Smooth muscle cell (in vitro differentiated cells): Measurements from ENCODE around the gene DOP1B. TPM values are rescaled to one million over a fixed set of nuclear protein-coding genes. Genes with fewer than 3 reads are reported as not detected.

Experiments used
- DNase-seq: peaks from one replicate; lab custom pipeline; 2025; ENCODE audit not compliant: unreplicated experiment; lab: John Stamatoyannopoulos, UW
- H2AFZ ChIP-seq: fragments of 200-600 bp; sonication (generic); 2 replicates; pipeline ENCODE4 v1.6.0; 2016; ENCODE audit warnings: antibody characterized with exemption, low read depth, mild to moderate bottlenecking
- H3F3A ChIP-seq: fragments of 200-600 bp; sonication (generic); 2 replicates; pipeline ENCODE4 v1.6.0; 2017; ENCODE audit warnings: antibody characterized with exemption, low read depth
- H3K27ac ChIP-seq: fragments of 200-600 bp; sonication (generic); 2 replicates; pipeline ENCODE4 v1.5.1; 2016; ENCODE audit warnings: low read depth, mild to moderate bottlenecking
- H3K27me3 ChIP-seq: fragments of 200-600 bp; sonication (generic); 2 replicates; pipeline ENCODE4 v1.6.1; 2016; ENCODE audit warnings: low read depth, mild to moderate bottlenecking
- H3K36me3 ChIP-seq: fragments of 200-600 bp; sonication (generic); 2 replicates; pipeline ENCODE4 v1.5.1; 2016; ENCODE audit warnings: low read depth
- H3K4me1 ChIP-seq: fragments of 200-600 bp; sonication (generic); 2 replicates; pipeline ENCODE4 v1.5.1; 2016; ENCODE audit warnings: low read depth
- H3K4me2 ChIP-seq: fragments of 200-600 bp; sonication (generic); 2 replicates; pipeline ENCODE4 v1.6.0; 2016; ENCODE audit warnings: mild to moderate bottlenecking
- H3K4me3 ChIP-seq: fragments of 200-600 bp; sonication (generic); 2 replicates; pipeline ENCODE4 v1.5.1; 2016; ENCODE audit warnings: mild to moderate bottlenecking
- H3K79me2 ChIP-seq: fragments of 200-600 bp; sonication (generic); 2 replicates; pipeline ENCODE4 v1.6.0; 2016; ENCODE audit warnings: low read depth, mild to moderate bottlenecking
- H3K9ac ChIP-seq: fragments of 200-600 bp; sonication (generic); 2 replicates; pipeline ENCODE4 v1.6.0; 2016; ENCODE audit warnings: low read depth
- H3K9me3 ChIP-seq: fragments of 200-600 bp; sonication (generic); replicated peaks from 2 replicates; pipeline ENCODE4 v1.5.1; 2016; ENCODE audit warnings: low read depth
- H4K20me1 ChIP-seq: fragments of 200-600 bp; sonication (generic); 2 replicates; pipeline ENCODE4 v1.6.0; 2016; ENCODE audit warnings: low read depth
- WGBS: methylation state at CpG from one replicate; pipeline ENCODE4 v1.1.7; 2016; ENCODE audit warnings: low lambda C conversion rate; 5-methylcytosine and 5-hydroxymethylcytosine counted together
- polyA plus RNA-seq: library from polyadenylated mRNA; unstranded; fragments of >200 nt; fragmentation: Nextera tagmentation; extraction: Ambion mirVana; gene quantifications from 2 replicates; pipeline ENCODE4 v1.2.1, GENCODE V29; 2016
- total RNA-seq: library from RNA; depleted of rRNA; stranded (reverse); fragments of >200 nt; gene quantifications from 2 replicates; pipeline ENCODE4 v1.2.3, GENCODE V29; 2014
- TF ChIP-seq, protein P1 (sequence below): fragments of 200-600 bp; sonication (generic); IDR thresholded peaks from 2 replicates; pipeline ENCODE4 v1.5.1; 2017; ENCODE audit warnings: borderline replicate concordance, mild to moderate bottlenecking, antibody characterized with exemption; ENCODE audit not compliant: insufficient read depth, poor library complexity, severe bottlenecking

DOP1B gene
- total and polyA plus RNA-seq, 2 experiments from 2014 or later: 3.2 to 14.5 TPM

DNA sequence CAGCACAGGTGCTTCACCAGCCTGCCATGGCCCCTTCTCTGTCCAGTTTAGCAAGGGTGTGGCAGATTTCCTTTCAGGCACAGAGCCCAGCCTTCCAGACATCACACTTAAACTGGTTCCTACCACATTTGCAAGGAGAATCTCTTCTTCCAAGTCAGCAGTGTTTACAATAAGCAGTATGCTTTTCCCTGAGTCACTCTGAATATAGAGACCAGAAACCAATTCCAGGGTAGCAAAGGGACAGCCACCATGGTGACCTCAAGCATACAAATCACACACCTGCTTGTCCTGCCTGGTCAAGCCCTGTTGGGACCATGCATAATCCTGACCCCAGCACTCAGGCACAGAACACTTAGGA, 30.4 kb upstream of the DOP1B start:
- Histone ChIP-seq H2AFZ (no peak overlapping the region), H3K9ac (no peak overlapping the region), H3K36me3 (no peaks in the 10 kb centered on the region), H3K79me2 (no peaks in the 10 kb centered on the region), H3K4me2 (no peak overlapping the region), H3K4me1 (no peaks in the 10 kb centered on the region), H3K27me3 (no peaks in the 10 kb centered on the region), H3K9me3 (no peaks in the 10 kb centered on the region), H4K20me1 (no peaks in the 10 kb centered on the region), H3K27ac (no peak overlapping the region), H3F3A (no peaks in the 10 kb centered on the region), H3K4me3 (no peak overlapping the region)
- TF ChIP-seq, protein P1, sequence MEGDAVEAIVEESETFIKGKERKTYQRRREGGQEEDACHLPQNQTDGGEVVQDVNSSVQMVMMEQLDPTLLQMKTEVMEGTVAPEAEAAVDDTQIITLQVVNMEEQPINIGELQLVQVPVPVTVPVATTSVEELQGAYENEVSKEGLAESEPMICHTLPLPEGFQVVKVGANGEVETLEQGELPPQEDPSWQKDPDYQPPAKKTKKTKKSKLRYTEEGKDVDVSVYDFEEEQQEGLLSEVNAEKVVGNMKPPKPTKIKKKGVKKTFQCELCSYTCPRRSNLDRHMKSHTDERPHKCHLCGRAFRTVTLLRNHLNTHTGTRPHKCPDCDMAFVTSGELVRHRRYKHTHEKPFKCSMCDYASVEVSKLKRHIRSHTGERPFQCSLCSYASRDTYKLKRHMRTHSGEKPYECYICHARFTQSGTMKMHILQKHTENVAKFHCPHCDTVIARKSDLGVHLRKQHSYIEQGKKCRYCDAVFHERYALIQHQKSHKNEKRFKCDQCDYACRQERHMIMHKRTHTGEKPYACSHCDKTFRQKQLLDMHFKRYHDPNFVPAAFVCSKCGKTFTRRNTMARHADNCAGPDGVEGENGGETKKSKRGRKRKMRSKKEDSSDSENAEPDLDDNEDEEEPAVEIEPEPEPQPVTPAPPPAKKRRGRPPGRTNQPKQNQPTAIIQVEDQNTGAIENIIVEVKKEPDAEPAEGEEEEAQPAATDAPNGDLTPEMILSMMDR: no peak
- no peak for DNase-seq

DNA sequence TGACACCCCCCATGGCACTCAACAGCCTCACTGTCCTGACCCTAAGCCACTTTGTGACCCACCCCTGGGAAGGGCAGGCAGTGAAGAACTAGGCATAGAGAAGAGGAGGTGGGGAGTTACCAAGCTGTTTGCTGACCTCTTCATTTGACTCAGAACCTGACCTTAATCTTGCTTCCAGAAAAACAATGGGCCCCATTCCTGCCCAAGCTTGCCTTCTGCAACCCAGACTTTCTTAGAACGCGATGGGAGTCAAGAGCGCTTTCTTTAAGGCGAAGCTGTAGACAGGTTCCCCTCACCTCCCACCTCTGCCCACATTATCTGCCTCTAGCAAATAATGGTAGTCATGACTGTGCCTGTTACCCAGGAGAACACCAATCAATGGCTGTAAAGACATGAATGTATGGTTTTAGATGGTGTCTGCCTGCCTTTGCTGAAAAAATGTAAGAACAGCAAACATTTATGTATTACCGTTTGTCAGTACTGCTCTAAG, 30.0 kb upstream of the DOP1B start:
- no peaks in the 10 kb centered on the region for H3K4me1 ChIP-seq
- no peaks in the 10 kb centered on the region for H3F3A ChIP-seq
- no peak overlapping the region for H3K4me2 ChIP-seq
- H3K27ac ChIP-seq: no peak overlapping the region
- DNase-seq: no peak
- no peaks in the 10 kb centered on the region for H3K27me3 ChIP-seq
- 94% methylated on average over 5 of the region's 5 CpGs for WGBS
- TF ChIP-seq, protein P1: no peak
- no peak overlapping the region for H3K9ac ChIP-seq
- H3K79me2 ChIP-seq: no peaks in the 10 kb centered on the region
- no peak overlapping the region for H2AFZ ChIP-seq
- no peak overlapping the region for H3K4me3 ChIP-seq
- no peaks in the 10 kb centered on the region for H3K9me3 ChIP-seq
- no peaks in the 10 kb centered on the region for H3K36me3 ChIP-seq
- H4K20me1 ChIP-seq: no peaks in the 10 kb centered on the region

DNA sequence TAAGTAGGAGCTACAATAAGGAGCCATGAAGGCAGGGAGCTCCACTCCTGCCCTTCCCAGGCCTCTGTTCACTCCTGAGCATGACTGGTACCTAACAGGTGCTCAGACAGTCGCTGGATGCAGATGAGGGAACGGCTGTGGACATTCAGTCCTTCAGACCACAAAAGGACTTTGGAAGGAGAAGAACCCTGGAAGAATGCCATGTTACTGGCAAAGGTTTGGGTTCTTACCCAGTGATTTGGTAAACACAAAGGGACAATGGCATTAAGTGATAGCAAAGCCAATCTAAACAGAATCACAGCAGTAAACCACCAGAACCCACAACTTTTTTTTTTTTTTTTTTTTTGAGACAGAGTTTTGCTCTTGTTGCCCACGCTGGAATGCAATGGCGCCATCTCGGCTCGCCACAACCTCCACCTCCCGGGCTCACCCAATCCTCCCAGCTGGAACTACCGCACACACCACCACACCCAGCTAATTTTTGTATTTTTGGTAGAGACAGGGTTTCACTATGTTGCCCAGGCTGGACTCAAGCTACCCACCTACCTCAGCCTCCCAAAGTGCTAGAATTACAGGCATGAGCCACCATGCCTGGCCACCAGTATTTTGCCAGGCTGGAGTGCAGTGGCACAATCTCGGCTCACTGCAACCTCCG, 29.2 kb upstream of the DOP1B start:
- H4K20me1 ChIP-seq: no peaks in the 10 kb centered on the region
- no peaks in the 10 kb centered on the region for H3K9me3 ChIP-seq
- no peak overlapping the region for H3K9ac ChIP-seq
- WGBS: 94% methylated on average over 9 of the region's 10 CpGs
- no peak overlapping the region for H2AFZ ChIP-seq
- no peaks in the 10 kb centered on the region for H3K79me2 ChIP-seq
- H3K4me2 ChIP-seq: no peak overlapping the region
- H3K27ac ChIP-seq: no peak overlapping the region
- TF ChIP-seq, protein P1: no peak
- no peaks in the 10 kb centered on the region for H3K4me1 ChIP-seq
- DNase-seq: no peak
- no peak overlapping the region for H3K4me3 ChIP-seq
- H3K36me3 ChIP-seq: no peaks in the 10 kb centered on the region
- H3K27me3 ChIP-seq: no peaks in the 10 kb centered on the region
- no peaks in the 10 kb centered on the region for H3F3A ChIP-seq

DNA sequence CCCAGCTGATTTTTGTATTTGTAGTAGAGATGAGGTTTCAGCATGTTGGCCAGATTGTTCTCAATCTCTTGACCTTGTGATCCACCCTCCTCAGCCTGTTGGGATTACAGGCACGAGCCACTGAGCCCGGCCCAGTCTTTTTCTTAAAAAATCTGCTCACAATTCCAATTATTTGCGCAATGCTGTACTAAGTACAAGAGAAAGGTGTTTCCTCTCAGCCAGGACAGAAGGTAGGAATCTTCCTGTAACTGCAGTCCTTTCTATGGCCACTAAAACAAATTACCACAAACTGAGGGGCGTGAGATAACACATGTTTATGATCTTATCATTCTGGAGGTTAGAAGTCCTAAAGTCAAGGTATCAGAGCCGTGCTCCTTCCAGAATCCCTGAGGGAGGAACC, 28.6 kb upstream of the DOP1B start:
- no peak for DNase-seq
- H2AFZ ChIP-seq: no peak overlapping the region
- H3K4me1 ChIP-seq: no peaks in the 10 kb centered on the region
- H3K9ac ChIP-seq: no peak overlapping the region
- H3K4me2 ChIP-seq: no peak overlapping the region
- no peaks in the 10 kb centered on the region for H3K36me3 ChIP-seq
- no peaks in the 10 kb centered on the region for H4K20me1 ChIP-seq
- 93% methylated on average over 5 of the region's 5 CpGs for WGBS
- H3K9me3 ChIP-seq: no peaks in the 10 kb centered on the region
- peaks cover 3% of the 10 kb centered on the region for H3K27me3 ChIP-seq
- H3F3A ChIP-seq: no peaks in the 10 kb centered on the region
- H3K27ac ChIP-seq: no peak overlapping the region
- no peaks in the 10 kb centered on the region for H3K79me2 ChIP-seq
- TF ChIP-seq, protein P1: no peak
- no peak overlapping the region for H3K4me3 ChIP-seq
